Cardiac fibroblast (primary cell): ENCODE measurements around the gene NUCKS1.
A peak's percentile ranks its signal among the peaks of the same experiment; 100 is the strongest.

Source experiments
- DNase-seq, 2 donors: peaks; one replicate each; pipeline versions ENCODE4 v3.0.0 to v3.0.0-alpha.2; 2010; ENCODE audit warnings: low read depth in 2 of 2
- H3K4me3 ChIP-seq, 2 donors: replicated peaks in 1 of 2; 1 replicate in 1 of 2; 2 replicates in 1 of 2; pipeline ENCODE4 v1.5.1; 2011; ENCODE audit warnings: low read depth in 2 of 2, low read length in 2 of 2, mild to moderate bottlenecking in 2 of 2, moderate library complexity in 1 of 2
- TF ChIP-seq, protein P1 (sequence below): IDR thresholded peaks from one replicate; pipeline ENCODE4 v1.5.1; 2011; ENCODE audit warnings: low read depth, mild to moderate bottlenecking, low read length, inconsistent platforms

The NUCKS1 gene

DNA sequence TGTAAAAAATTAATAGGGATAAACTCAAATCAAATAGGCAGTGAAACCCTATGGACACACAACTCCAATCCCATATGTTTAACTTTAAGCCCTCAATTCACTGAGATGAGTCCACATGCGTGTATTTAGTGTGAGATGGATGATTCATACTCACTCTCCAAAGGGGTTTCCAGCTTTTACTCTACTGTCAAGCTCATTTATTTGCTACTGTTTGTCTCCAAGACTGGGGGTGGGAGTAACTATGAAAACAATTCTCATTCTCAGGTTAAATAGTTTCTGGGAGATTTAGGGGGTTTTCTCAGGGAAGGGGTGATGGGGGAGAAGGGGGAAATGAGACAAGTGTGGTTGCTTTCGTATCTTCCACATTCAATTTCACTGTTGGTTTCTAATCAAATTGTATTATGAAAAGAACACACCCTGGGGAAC lies 22.6 kb upstream of the NUCKS1 start:
- TF ChIP-seq, protein P1, sequence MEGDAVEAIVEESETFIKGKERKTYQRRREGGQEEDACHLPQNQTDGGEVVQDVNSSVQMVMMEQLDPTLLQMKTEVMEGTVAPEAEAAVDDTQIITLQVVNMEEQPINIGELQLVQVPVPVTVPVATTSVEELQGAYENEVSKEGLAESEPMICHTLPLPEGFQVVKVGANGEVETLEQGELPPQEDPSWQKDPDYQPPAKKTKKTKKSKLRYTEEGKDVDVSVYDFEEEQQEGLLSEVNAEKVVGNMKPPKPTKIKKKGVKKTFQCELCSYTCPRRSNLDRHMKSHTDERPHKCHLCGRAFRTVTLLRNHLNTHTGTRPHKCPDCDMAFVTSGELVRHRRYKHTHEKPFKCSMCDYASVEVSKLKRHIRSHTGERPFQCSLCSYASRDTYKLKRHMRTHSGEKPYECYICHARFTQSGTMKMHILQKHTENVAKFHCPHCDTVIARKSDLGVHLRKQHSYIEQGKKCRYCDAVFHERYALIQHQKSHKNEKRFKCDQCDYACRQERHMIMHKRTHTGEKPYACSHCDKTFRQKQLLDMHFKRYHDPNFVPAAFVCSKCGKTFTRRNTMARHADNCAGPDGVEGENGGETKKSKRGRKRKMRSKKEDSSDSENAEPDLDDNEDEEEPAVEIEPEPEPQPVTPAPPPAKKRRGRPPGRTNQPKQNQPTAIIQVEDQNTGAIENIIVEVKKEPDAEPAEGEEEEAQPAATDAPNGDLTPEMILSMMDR: no peak
- H3K4me3 ChIP-seq: no peak overlapping the region
- no peak for DNase-seq

DNA sequence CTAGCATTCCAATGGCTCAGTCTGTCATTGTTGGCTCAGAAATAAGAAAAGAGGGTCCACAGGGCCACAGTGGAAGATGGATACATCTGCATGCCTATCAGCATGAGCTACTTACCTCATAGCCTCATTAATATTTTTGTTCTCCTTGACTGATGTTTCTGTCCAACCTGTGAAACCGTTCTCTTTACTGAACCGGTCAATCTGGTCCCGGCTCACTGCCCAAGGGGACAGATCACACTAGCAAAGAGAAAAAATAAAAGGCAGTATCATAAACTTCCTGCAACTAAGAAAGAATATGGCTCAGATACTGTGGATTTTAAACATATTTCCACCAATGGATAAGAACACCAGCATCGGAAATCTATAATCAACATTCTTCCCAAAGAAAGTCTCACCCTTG lies 20.6 kb upstream of the NUCKS1 start:
- H3K4me3 ChIP-seq: no peak overlapping the region
- DNase-seq: no peak
- TF ChIP-seq, protein P1: no peak

DNA sequence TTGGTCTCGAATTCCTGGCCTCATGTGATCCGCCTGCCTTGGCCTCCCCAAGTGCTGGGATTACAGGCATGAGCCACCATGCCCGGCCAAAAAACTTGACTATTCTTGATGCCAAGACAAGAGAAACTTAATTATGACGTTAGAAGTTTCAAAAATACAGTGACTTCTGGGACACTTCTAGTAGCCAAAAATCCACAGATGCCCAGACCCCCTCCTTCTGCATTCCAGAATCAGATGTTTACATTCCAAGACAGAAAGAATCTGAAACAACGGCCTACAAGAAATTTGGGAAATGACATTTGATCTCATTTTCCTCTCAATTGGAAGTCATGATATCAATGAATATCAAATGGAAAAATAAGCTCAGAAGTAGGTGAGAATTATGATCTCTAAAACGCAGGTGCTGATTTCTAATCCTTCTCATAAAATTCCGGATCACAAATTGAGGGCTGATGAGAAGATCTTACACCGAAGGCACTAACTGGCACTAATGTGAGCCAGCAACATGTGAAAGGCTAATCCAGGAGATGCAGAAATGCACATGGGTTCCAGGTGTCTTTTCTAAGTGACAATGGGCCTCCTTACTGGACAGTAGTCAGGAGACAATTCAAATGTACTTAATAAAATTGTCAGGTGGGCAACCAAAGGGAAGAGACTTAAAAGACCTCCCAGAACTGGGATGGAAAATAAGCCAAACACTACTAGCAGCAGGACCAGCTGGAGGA lies 19.8 kb upstream of the NUCKS1 start:
- no peak overlapping the region for H3K4me3 ChIP-seq
- TF ChIP-seq, protein P1: no peak
- DNase-seq: no peak

DNA sequence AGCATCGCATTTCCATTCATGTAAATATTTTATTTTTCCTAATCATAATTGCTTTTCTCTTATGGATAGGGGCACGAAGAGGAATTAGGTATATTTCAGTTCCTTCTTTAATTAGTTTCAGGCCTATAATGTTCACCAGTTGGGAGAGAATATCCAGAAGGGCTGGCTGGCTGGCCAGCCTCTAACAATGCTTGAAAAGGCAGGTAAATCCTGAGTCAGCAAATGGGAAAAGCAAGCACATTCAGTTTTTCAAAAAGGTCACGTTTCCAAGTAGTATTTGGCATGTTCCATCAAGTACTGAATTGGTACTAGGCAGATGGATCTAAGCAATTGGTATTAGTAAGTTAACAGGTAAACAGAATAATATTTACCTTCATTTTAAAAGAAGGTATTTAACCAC lies 17.3 kb upstream of the NUCKS1 start:
- H3K4me3 ChIP-seq: no peak overlapping the region
- DNase-seq: no peak
- TF ChIP-seq, protein P1: no peak

DNA sequence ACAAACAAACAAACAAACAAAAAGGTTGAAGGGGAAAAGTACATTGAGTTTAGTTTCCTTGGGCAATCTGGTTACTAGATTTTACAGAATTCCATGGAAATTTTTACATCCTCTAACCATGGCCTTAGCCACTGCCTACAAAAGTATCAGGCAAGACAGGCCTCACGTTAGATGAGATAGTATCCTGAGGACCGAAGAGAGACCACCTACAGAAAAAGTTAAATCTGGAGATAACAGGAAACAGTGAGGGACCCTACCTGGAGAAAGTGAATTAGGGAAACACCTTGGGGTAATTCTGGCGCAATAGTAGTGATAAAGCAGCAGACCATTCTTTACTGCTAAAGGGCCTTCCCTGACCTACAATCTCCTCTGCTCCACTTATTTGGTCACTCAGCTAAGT lies 16.6 kb upstream of the NUCKS1 start:
- no peak overlapping the region for H3K4me3 ChIP-seq
- no peak for DNase-seq
- TF ChIP-seq, protein P1: no peak

DNA sequence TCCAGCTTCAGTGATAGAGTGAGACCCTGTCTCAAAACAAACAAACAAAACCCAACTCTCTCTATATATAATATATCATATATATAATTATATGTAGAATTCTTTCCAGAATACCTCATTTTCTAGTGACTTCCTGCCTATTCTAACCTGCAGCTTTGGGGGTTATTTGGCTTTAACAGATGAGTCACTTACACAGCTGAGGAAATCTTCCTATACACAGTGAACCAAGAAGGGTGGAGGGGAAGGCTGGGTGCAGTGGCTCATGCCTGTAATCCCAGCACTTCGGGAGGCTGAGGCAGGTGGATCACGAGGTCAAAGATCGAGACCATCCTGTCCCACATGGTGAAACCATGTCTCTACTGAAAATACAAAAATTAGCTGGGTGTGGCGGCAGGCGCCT lies 16.1 kb upstream of the NUCKS1 start:
- TF ChIP-seq, protein P1: no peak
- no peak overlapping the region for H3K4me3 ChIP-seq
- peak in 1 of 2 donors; percentile 46 for DNase-seq

DNA sequence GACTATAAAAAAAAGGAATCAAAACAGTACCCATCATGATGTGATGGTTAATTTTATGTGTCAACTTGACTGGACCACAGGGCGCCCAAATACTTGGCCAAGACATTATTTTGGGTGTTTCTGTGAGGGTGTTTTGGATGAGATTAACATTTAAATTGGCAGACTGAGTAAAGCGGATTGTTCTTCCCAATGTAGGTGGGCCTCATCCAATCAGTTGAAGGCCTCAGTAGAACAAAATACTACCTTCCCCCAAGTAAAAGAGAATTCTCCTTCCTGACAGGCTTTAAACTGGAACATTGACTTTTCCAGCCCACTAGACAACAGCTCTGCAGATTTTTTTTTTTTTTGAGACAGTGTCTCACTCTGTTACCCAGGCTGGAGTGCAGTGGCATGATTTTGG lies 14.6 kb upstream of the NUCKS1 start:
- TF ChIP-seq, protein P1: no peak
- H3K4me3 ChIP-seq: no peak overlapping the region
- DNase-seq: no peak
